ENCODE measurements around the gene PDCD2. TPM values are rescaled to one million over a fixed set of nuclear protein-coding genes. Genes with fewer than 3 reads are reported as not detected.

PDCD2 gene
- total and polyA plus RNA-seq, 9 of the 15 experiments (the other 6 are each of a cell fraction or from before 2014, with no cell fraction given): 67.3 to 430 (median 318) TPM

GRCh38 chr6:170572704-170573466 lies 11.6 kb downstream of the PDCD2 start (continued):
- TF ChIP-seq NFIX (CRISPR knock-in tag; IDR thresholded peaks at IDR 0.05; ENCODE audit: low read depth): no peak
- TF ChIP-seq OTX1 (CRISPR knock-in tag; IDR thresholded peaks at IDR 0.05): no peak
- TF ChIP-seq SOX6 (IDR thresholded peaks at IDR 0.05): peak; percentile 95
- TF ChIP-seq MCM3 (IDR thresholded peaks at IDR 0.05): no peak
- no peak for TF ChIP-seq ZNF253 (CRISPR knock-in tag; conservative IDR thresholded peaks at IDR 0.05)
- TF ChIP-seq NCOA6 (IDR thresholded peaks at IDR 0.05): no peak
- peak; percentile 47; the same call in 1 of the 2 replicates for TF ChIP-seq SMARCA4 (IDR thresholded peaks at IDR 0.05)
- peak; percentile 57 for TF ChIP-seq HMBOX1 (IDR thresholded peaks at IDR 0.05)
- TF ChIP-seq RAD51 (IDR thresholded peaks at IDR 0.05; ENCODE audit: borderline replicate concordance, low read depth): peak; percentile 40; the same call in 1 of the 2 replicates
- peak; percentile 63 for TF ChIP-seq MAFF (IDR thresholded peaks at IDR 0.05; ENCODE audit: low read length)
- TF ChIP-seq ZNF316 (IDR thresholded peaks at IDR 0.05): peak; percentile 94
- TF ChIP-seq CBFA2T3 (IDR thresholded peaks at IDR 0.05): 0 out of 2 replicates have a peak, but pooled peaks have one; percentile 30
- TF ChIP-seq TEAD1 (CRISPR knock-in tag; IDR thresholded peaks at IDR 0.05): no peak
- TF ChIP-seq ZNF707 (CRISPR knock-in tag; conservative IDR thresholded peaks at IDR 0.05): no peak
- TF ChIP-seq MAFK (IDR thresholded peaks at IDR 0.05; ENCODE audit: low read length): peak; percentile 51
- TF ChIP-seq ELF4 (CRISPR knock-in tag; IDR thresholded peaks at IDR 0.05): no peak
- no peak for TF ChIP-seq NCOR1 (IDR thresholded peaks at IDR 0.05)
- TF ChIP-seq MAFG (tag; conservative IDR thresholded peaks at IDR 0.05): peak; percentile 81
- peak; percentile 30; the same call in 1 of the 2 replicates for TF ChIP-seq TEAD4 (IDR thresholded peaks at IDR 0.05; ENCODE audit: low read length)
- TF ChIP-seq TEAD4 (CRISPR knock-in tag; IDR thresholded peaks at IDR 0.05; ENCODE audit: borderline replicate concordance): no peak
- TF ChIP-seq STAT5B (CRISPR knock-in tag; IDR thresholded peaks at IDR 0.05): no peak
- TF ChIP-seq HIVEP1 (CRISPR knock-in tag; IDR thresholded peaks at IDR 0.05): no peak
- TF ChIP-seq TFAP4 (CRISPR knock-in tag; IDR thresholded peaks at IDR 0.05; ENCODE audit: borderline replicate concordance): peak; percentile 32; the same call in 1 of the 2 replicates
- no peak for TF ChIP-seq ZNF121 (CRISPR knock-in tag; conservative IDR thresholded peaks at IDR 0.05)
- peak; percentile 40; the same call in 1 of the 2 replicates for TF ChIP-seq STAT5A (IDR thresholded peaks at IDR 0.05; ENCODE audit: borderline replicate concordance, low read length)
- no peak for TF ChIP-seq CHD1 (IDR thresholded peaks at IDR 0.05; ENCODE audit: low read length)
- TF ChIP-seq, protein P1, sequence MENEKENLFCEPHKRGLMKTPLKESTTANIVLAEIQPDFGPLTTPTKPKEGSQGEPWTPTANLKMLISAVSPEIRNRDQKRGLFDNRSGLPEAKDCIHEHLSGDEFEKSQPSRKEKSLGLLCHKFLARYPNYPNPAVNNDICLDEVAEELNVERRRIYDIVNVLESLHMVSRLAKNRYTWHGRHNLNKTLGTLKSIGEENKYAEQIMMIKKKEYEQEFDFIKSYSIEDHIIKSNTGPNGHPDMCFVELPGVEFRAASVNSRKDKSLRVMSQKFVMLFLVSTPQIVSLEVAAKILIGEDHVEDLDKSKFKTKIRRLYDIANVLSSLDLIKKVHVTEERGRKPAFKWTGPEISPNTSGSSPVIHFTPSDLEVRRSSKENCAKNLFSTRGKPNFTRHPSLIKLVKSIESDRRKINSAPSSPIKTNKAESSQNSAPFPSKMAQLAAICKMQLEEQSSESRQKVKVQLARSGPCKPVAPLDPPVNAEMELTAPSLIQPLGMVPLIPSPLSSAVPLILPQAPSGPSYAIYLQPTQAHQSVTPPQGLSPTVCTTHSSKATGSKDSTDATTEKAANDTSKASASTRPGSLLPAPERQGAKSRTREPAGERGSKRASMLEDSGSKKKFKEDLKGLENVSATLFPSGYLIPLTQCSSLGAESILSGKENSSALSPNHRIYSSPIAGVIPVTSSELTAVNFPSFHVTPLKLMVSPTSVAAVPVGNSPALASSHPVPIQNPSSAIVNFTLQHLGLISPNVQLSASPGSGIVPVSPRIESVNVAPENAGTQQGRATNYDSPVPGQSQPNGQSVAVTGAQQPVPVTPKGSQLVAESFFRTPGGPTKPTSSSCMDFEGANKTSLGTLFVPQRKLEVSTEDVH (IDR thresholded peaks at IDR 0.05; ENCODE audit: low read depth, partially characterized antibody): no peak
- peak; percentile 42 for TF ChIP-seq DACH1 (IDR thresholded peaks at IDR 0.05; ENCODE audit: partially characterized antibody)
- no peak for TF ChIP-seq SMAD4 (CRISPR knock-in tag; conservative IDR thresholded peaks at IDR 0.05)

Measured in K562 (cell line).